Measurements from ENCODE around the gene HTR3E. TPM values are rescaled to one million over a fixed set of nuclear protein-coding genes. Genes with fewer than 3 reads are reported as not detected.
"Not testable (repeated sequence)": the region's sequence is repeated elsewhere in the genome, so short reads cannot be mapped to it uniquely, and the experiment has no call there.

The HTR3E gene, protein sequence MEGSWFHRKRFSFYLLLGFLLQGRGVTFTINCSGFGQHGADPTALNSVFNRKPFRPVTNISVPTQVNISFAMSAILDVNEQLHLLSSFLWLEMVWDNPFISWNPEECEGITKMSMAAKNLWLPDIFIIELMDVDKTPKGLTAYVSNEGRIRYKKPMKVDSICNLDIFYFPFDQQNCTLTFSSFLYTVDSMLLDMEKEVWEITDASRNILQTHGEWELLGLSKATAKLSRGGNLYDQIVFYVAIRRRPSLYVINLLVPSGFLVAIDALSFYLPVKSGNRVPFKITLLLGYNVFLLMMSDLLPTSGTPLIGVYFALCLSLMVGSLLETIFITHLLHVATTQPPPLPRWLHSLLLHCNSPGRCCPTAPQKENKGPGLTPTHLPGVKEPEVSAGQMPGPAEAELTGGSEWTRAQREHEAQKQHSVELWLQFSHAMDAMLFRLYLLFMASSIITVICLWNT
- not detected for total RNA-seq

DNA sequence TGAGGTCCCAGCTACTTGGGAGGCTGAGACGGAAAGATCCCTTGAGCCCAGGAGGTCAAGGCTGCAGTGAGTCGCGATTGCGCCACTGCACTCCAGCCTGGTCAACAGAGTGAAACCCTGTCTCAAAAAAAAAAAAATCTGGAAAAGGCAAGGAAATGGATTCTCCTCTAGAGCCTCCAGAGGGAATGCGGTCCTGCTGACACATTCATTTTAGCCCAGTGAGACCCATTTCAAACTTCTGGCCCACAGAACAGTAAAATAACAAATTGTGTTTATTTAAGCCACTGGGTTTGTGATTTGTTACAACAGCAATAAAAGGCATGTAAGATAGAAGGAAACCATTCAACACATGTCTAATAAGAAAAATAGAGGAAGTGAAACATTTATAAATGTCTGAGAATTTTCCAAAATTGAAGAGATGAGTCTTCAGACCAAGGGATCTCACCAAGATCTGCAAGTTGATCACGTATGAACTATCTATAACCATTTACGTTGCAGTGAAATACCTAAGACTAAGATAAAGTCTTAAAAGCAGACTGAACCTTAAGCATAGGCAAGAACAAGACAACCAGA lies at the start of gene HTR3E:
Gene HTR3E, plus strand, starts transcription at position 254 of the 573 bp plus-strand sequence. CDS start 466 bp downstream, outside the sequence.
- no peak for DNase-seq (ENCODE audit: low read depth in 2 of 3, low spot score in 2 of 3)

DNA sequence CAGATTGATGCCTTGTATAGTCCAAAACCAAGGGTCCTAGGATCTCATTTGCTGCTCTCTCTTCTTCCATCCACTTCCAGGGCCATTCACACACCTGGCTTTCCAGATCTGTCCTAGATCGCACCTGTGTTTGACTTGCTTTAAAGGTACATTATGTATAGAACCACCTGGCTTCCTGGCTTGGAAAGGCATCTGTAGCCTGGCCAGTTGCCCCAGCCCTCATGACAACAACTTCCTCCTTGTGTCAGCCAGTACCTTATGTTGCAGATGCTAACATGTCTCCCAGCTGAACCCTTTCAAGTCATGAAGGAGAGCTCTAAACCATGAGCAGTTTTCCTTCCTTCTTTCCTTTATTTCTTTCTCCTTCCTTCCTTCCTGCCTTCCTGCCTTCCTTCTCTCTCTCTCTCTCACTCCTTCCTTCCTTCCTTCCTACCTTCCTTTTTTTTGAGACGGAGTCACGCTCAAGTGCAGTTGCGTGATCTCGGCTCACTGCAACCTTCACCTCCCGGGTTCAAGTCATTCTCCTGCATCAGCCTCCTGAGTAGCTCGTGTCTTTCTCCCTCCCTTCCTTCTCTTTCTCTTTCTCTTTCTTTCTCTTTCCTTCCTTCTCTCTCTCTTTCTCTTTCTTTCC lies 46.5 kb upstream of the HTR3E start:
- peak in 1 of 3 donors; percentile 24 for DNase-seq (ENCODE audit: low read depth in 2 of 3, low spot score in 2 of 3)

DNA sequence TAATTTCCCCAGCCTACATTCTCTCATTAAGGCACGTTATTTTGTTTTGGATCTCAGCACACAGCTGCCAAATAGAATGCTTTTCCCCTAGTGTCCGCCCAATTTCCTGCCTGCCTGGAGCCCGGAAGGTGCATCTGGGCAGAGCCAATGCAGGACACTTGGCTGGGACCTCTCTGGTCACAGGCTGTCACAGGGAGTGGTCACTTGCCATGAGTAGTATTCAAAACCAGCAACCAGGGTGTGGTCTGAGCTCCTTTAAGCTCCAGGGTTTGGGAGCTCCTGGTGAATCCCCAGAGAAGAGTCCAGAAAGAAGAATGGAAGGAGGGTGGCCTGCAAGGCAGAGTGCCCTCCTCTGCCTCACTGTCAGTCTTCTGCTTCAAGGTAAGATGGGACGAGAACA lies 44.1 kb upstream of the HTR3E start, which contains the start of gene HTR3C:
Gene HTR3C, plus strand, starts transcription at position 281 of the 400 bp plus-strand sequence. Its CDS starts 34 bp downstream, at position 315.
- no peak for DNase-seq (ENCODE audit: low read depth in 2 of 3, low spot score in 2 of 3)

DNA sequence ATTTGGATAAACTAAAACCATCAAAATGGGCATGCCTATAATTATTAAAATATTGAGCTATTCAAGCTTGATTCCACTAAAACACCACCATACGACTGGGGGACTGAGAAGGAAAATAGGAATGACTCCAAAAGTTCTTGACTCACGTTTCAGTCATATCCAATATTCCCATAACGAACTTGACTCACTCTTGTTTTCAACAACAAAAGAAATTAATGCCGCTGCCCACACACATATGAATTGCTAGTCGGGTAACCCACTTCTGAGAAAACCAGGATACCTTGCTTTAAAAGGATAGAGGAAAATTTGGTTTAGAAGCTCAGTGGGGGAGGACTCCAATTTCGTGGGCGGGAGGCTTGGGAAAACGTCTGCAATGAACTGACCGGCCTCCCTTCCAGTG lies 38.8 kb upstream of the HTR3E start:
- DNase-seq (ENCODE audit: low read depth in 2 of 3, low spot score in 2 of 3), result no peak

DNA sequence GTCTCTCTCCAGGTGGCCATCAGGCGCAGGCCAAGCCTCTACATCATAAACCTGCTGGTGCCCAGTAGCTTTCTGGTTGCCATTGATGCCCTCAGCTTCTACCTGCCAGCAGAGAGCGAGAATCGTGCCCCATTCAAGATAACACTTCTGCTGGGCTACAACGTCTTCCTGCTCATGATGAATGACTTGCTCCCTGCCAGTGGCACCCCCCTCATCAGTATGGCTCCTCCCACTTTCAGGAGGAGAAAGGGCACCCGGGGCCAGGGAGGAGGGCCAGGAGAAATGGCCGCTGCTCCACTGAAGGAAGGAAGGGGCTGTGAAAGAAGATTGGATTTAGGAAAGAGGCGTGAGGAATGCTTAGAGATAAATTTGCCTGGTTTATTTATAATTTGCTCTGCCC lies 37.4 kb upstream of the HTR3E start:
- no peak for DNase-seq (ENCODE audit: low read depth in 2 of 3, low spot score in 2 of 3)

DNA sequence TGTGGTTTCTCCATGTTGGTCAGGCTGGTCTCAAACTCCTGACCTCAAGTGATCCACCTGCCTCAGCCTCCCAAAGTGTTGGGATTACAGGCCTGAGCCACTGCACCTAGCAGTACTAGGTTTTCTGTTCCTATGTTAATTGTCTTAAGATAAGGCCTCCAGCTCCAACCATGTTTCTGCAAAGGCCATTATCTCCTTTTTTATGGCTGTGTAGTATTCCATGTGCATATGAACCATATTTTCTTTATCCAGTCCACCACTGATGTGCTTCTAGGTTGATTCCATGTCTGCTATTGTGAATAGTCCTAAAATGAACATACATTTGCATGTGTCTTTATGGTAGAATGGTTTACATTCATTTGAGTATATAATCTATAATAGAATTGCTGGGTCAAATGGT lies 34.2 kb upstream of the HTR3E start:
- DNase-seq (ENCODE audit: low read depth in 2 of 3, low spot score in 2 of 3), result no peak

DNA sequence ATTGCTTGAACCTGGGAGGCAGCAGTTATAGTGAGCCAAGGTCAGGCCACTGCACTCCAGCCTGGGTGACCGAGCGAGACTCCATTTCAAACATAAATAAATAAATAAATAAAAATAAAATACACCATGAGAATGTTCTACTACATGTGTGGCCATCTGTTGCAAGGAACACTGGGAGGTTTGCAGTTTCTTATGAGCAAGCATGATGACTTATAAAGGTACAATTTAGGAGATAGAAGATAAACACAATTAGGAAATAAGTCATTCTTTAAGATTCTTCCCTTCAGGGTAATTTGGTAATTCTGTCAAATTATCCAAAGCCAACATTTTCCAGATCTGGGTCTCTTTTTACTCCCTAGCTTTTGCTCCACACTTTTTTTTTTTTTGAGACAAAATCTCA lies 30.7 kb upstream of the HTR3E start:
- no peak for DNase-seq (ENCODE audit: low read depth in 2 of 3, low spot score in 2 of 3)

DNA sequence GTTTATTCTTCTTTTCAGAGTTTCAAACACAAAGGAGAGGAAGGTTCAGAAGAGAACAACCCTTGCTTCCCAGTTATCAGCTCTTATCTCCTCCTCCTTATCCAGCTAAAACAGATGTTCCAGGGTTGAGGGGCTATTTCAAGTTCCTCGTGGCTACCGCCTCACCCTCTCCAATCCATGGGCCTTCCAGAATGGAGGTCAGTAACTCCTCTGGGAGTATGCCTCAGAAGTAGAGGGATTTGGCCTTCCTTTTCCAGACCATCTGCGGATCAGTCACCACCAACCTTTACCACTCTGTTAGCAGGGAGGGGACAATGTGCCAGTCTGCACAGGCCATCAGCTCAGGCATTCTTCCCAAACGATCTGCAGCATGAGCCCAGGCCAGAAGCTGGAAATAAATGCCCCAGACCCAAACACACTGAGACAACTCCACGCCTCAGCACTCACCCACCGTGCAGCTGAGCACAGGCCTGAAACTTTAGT lies 29.2 kb upstream of the HTR3E start:
- DNase-seq (ENCODE audit: low read depth in 2 of 3, low spot score in 2 of 3), result no peak

DNA sequence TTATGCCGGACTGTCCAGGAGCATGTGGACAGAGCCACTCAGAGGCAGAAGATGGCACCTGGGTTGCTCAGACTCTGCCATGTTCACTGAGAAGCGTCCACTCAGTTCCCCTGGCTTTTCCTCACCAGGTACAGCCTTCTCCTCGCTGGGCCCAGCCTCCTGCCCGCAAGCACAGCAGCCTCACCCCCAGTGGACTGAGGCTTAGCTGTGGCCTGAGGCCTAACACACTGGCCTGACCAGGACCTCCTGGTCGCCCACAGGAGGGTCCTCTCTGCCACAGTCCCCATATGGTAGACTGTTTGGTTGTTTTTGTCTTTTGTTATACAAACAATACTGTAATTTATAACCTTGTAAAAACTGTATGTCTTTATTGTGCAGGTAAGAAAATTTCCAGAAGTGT lies 28.5 kb upstream of the HTR3E start:
- no peak for DNase-seq (ENCODE audit: low read depth in 2 of 3, low spot score in 2 of 3)

DNA sequence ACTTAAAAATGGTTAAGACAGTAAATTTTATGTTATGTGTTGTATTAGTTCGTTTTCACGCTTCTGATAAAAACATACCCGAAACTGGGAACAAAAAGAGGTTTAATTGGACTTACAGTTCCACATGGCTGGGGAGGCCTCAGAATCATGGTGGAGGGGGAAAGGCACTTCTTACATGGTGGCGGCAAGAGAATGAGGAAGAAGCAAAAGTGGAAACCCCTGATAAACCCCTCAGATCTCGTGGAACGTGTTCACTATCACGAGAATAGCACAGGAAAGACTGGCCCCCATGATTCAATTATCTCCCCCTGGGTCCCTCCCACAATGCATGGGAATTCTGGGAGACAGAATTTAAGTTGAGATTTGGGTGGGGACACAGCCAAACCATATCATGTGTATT lies 25.7 kb upstream of the HTR3E start:
- DNase-seq (ENCODE audit: low read depth in 2 of 3, low spot score in 2 of 3), result not testable (repeated sequence)

DNA sequence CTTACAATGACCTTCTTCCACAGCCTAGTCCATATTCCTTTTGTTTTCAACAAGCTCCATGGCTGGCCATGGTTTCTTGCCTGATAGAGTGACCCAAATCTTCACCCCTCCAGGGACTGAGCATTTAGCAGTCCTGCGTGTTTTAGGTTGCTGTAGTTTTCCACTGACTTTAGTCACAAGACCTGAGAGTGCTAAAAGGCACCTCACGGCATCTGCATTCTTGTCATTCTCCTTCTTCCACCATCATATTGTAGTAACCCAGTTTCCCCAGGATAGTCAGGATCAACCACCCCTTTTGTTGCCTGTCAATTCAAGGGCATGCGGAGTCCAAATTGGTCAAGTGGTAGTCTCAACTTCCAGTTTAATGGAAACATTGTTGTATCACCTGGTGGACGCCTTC lies 23.2 kb upstream of the HTR3E start:
- DNase-seq (ENCODE audit: low read depth in 2 of 3, low spot score in 2 of 3), result no peak

DNA sequence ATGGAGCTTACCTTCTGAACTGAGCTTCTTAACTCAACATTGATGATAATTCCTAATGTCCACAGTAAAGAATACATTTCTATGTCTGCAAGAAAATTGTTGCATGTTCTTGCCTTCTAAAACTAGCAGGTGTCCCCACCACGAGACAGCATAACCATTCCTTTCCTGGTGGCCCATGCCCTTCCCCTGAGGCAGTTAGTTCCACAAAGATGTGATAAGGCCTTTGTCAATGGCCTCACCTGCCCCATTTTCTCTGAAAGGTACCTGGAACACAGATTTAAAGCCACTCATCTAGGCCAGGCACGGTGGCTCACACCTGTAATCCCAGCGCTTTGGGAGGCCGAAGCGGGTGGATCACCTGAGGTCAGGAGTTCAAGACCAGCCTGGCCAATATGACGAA lies 21.0 kb upstream of the HTR3E start:
- no peak for DNase-seq (ENCODE audit: low read depth in 2 of 3, low spot score in 2 of 3)

DNA sequence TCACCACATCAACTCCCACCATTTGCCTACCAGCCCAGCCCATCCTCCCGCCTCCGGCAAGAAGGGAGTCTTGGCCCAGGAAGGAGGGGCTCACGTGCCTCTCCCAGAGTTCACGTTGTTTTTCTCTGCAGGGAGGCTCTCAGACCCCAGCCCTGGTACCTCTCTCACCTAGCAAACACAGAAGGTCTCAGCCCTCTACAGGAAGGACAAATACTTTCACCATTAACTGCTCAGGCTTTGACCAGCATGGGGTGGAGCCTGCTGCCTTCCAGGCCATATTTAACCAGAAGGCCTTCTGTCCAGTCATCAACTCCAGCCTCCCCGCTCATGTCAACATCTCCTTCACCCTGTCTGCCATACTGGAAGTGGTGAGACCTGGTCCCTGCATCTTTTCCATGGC lies 19.0 kb upstream of the HTR3E start:
- no peak for DNase-seq (ENCODE audit: low read depth in 2 of 3, low spot score in 2 of 3)

DNA sequence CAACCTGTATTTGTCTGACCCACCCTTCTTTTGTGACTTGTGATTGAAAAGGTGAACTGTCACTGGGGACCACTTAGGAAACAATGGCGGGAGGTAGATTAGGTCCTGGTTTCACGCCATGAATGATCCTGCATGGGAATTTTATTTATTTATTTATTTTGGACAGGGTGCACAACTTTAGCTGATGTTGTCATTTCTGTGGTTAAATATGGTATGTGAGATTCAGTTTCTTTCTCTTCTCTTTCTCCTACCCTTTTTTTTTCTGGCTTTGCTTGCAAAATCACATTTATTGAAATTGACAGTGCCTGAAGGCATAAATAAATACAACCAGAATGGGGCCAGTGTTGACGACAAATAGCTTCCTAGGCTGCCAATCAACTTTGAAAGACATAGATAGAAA lies 18.0 kb upstream of the HTR3E start:
- DNase-seq (ENCODE audit: low read depth in 2 of 3, low spot score in 2 of 3), result no peak

DNA sequence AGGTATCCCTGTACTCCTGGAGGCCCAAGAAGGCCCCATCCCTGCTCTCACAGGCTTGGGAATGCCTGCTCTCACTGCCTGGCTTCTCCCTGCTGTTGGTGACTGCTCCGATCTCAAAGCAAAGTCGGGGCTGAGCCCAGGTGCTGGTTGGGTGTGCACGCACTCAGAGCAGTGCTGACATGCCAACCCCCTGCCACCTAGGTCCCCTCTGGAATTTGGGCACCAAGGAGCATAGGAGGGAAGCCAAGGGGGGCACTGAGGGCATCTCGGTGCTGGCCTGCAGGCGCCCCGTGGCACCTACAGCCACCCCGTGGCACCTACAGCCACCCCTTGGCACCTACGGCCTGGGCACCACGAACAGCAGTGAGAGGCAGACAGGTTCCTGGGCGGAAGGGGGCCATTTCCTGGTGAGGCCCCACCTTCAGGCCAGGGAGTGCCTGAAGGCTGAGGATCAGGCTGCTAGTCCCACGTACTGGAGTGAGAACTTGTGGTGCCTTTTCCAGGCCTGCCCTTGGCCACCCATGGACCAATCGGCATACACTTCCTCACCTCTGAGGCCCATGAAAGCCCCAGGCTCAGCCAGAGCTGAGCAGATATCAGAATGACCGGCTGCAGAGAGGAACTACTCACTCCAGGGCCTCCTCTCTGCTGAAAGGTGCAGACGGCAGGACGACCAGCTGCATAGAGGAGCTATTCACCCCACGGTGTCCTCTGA lies 15.6 kb upstream of the HTR3E start:
- no peak for DNase-seq (ENCODE audit: low read depth in 2 of 3, low spot score in 2 of 3)

DNA sequence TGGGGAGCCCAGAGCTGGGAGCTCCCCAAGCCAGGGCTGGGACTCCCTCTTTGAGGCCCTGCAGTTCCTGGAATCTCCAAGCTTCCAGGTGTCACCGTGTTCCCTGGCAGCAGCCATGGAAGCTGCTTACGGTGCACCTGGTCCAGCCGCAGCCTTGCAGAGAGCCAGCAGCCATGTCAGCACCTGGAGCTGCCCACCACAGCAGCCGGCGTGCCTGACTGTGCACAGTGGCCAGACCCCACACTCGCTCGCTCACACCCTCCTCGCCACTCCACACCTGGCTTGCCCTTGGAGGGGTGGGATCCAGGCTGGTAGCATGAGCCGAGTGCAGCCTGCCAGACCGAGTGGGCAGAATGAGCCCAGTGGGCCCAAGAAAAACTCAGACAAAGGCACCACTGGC lies 14.8 kb upstream of the HTR3E start:
- DNase-seq (ENCODE audit: low read depth in 2 of 3, low spot score in 2 of 3), result no peak

DNA sequence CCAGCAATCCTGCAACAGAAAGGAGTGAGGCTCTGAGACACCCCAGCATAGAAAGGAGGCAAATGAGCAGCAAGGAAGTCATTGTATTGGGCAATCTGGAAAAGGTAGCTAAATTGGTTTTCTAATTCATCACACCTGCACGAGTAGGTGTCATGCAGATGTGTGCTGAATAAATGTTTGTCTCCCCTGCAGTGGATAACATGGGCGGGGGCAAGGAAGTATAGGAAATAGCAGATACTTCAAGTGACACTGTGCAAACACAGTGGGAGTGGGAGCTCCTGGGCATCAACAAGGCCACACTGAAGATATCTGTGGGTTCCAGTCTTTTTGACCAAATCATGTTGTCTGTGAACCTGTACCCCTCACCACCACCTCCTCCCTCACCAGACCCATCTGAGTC lies 14.4 kb upstream of the HTR3E start:
- DNase-seq (ENCODE audit: low read depth in 2 of 3, low spot score in 2 of 3), result no peak

DNA sequence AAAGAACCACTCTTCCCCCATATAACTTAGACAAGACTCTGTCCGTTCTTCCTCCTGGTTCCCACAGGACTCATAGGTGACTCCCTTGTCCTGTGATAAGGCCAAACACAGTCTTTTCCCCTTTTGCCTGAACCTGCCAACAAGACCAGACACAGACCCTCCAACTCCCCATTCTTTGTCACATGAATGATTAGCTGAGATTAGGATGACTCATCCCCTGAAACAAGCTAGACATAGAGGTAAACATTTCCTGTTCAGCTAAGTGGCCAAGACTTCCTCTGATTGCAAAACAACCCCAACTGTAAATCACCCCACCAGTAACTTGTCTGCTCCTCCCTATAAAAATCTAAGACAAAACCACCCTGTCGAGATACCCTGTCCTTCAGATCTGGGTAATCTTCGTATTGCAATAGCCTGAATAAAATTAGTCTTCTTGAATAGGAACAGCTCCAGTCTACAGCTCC lies 11.4 kb upstream of the HTR3E start:
- DNase-seq (ENCODE audit: low read depth in 2 of 3, low spot score in 2 of 3), result peak in 2 of 3 donors; percentile 70 to 77

DNA sequence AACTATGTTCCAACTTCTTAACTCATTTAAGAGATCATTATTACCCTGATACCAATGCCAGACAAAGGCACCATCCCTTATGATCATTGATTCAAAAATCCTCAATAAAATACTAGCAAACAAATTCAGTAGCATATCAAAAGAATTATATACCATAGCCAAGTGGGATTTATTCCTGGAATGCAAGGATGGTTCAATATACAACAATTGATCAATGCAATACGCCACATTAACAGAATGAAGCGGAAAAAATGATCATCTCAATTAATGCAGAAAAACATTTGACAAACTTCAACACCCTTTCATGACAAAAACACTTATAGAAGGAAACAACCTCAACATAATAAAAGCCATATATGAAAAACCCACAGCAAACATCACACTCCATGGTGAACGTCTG lies 4.7 kb upstream of the HTR3E start:
- DNase-seq (ENCODE audit: low read depth in 2 of 3, low spot score in 2 of 3), result peak in 1 of 3 donors; percentile 4

DNA sequence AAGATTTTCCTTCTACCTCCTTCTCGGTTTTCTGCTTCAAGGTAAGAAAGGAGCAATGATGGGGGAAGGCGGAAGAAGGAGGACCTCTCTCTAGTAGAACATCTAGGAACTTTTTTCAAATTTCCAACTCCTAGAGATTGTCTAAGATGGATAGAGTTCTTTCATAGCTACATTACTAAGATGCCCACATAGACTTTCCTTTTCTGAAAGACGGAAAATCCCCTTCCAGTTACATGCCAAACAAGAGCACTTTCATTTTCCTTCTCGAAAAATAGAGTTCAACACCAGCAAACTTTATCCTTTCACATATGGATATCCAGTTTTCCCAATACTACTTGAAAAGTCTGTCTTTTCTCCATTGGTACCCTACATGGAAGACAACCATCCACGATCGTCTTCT lies 692 bp downstream of the HTR3E start:
- no peak for DNase-seq (ENCODE audit: low read depth in 2 of 3, low spot score in 2 of 3)

Data from hematopoietic multipotent progenitor cell (in vitro differentiated cells).